GM12874 (cell line): ENCODE results near the gene RASSF3.

Experiments used
- TF ChIP-seq, protein P1 (sequence below): IDR thresholded peaks from 2 replicates; pipeline ENCODE4 v1.5.1; 2011; ENCODE audit warnings: low read depth, mild to moderate bottlenecking, control low read depth, low read length, moderate library complexity; ENCODE audit not compliant: insufficient read depth

RASSF3 gene

DNA sequence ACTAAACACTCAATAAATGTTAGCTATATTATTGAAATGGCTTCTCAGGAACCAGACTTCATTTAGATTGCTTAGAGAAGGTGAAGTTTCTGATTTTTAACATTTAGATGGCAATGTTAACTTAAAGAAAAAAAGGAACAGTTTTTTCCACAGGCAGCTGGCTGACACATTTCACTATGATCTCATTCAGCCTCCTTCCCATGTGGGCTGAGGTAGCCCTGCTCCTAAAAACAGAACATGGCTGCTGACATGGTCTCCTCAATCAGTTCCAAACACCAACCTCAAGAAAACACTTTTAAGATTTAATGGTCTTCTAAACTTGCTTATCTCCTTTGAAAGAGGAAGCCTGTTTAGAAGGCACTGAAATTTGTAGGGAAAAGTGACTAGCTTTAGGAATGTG, 125.1 kb downstream of the RASSF3 start:
- TF ChIP-seq, protein P1, sequence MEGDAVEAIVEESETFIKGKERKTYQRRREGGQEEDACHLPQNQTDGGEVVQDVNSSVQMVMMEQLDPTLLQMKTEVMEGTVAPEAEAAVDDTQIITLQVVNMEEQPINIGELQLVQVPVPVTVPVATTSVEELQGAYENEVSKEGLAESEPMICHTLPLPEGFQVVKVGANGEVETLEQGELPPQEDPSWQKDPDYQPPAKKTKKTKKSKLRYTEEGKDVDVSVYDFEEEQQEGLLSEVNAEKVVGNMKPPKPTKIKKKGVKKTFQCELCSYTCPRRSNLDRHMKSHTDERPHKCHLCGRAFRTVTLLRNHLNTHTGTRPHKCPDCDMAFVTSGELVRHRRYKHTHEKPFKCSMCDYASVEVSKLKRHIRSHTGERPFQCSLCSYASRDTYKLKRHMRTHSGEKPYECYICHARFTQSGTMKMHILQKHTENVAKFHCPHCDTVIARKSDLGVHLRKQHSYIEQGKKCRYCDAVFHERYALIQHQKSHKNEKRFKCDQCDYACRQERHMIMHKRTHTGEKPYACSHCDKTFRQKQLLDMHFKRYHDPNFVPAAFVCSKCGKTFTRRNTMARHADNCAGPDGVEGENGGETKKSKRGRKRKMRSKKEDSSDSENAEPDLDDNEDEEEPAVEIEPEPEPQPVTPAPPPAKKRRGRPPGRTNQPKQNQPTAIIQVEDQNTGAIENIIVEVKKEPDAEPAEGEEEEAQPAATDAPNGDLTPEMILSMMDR, result no peak

DNA sequence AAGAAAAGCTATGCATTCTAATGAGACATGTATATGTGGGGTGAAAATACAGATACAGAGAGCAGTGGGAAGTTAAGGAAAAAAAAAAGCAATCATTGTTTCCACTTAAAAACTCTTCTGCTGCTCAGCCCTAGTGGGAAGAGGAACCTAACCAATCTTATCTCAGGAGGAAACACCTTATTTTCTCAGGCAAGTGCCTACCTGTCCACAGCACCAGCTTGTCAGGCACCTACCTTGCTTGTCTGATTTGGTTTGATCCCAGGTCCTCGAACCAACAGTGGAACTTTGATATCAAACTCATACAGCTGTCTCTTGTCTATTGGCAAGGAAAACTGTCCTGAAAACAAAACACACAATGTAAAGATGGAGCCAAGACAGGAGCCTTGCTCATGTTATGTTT, 126.5 kb downstream of the RASSF3 start:
- TF ChIP-seq, protein P1, result no peak

DNA sequence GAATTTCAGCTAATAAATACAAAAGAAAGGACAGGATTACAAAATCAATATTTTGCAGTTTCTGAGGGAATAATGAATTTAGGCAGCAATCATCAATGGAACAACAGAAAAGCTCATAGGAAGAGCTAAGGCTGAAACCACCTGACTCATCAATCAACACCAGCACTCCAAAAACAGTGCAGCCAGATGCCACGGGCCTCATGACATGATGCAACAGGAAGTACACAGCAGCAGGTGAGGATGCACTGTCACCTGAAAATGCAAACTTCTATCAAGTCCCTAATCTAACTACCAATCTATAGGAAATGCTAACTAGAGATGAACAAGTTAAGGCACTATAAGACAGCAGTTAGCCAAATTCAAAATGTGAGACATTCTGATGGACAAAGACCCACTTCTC, 127.2 kb downstream of the RASSF3 start:
- TF ChIP-seq, protein P1, result no peak

DNA sequence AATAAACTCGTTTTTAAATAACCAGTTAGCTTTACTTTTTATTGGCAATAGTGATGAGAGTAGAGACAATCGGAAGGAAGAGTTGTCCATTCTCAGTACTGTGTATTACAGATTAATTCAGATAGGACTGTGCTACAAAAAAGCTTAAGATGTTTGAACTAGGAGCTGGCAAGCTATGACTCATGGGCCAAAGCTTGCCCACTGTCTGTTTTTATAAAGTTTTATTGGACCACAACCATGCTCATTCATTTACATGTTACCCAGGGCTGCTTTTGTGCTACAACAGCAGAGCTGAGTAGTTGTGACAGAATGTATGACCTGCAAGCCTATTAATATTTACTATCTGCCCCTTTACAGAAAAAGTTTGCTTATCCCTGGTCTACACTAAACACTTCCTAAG, 129.5 kb downstream of the RASSF3 start:
- TF ChIP-seq, protein P1, result no peak

DNA sequence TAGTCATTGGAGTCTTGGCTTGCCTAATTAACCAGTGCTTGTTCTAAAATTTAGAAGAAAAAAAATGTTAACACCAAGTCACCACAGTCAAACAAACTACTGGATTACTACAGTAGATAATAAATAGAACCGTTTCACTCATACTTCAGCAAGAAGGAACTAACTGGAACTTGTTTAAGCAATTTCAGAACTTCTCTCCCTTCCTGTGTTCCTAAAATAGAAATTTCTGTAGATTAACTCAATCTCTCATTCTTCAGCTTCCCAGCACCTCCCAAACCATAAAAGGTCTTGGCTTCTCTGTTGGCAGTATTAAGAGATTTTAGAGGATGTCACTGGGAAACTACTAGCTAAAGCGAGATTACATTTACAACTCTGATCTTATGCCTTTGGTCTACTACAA, 130.4 kb downstream of the RASSF3 start:
- TF ChIP-seq, protein P1, result no peak

DNA sequence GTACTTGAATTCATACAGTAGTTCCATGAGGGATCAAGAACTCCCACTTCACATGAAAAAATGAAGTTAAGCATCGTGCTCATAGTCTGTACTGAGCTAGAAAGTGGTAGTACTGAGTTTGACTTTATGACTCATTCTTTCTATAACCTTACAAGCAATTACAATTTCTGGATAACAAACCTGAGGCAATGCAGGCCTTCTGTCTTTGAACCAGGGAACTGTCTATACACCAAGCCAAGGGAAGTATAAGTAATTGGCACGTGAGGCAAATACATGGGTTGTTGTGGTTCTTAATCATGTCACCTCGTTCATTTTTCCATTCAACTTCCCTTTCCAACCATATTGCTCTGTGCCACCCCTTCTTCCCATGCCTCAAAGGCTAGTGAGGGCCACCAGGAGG, 132.1 kb downstream of the RASSF3 start:
- TF ChIP-seq, protein P1, result no peak

DNA sequence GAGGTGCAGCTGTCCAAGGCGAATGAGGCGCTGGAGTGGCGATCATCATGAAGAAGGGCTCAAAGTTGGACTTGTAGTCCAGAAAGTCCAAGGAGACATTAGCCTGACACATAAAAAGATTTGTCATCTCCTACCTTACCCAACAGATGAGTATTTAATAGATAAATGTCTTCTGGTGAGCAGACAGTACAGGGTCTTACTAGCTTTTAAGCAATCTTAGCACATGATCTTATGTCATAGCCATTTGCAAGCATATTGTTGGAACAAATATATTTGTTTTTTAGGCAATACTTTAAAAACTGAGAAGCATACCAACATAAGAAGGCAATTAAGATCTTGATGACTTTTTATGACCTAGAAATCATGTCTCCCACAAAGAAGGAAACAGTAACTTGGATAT, 132.9 kb downstream of the RASSF3 start:
- TF ChIP-seq, protein P1, result no peak
